IMR-90 (cell line): ENCODE results near the gene ACVR1. TPM values are rescaled to one million over a fixed set of nuclear protein-coding genes. Genes with fewer than 3 reads are reported as not detected.

Experiments
- ATAC-seq: fragments of 200-7000 bp; cut with Tn5 transposase; 2 replicates; pipeline ENCODE4 v1.9.1; 2020; ENCODE audit warnings: low read depth, mild to moderate bottlenecking, moderate library complexity
- BruUV-seq: library from RNA; stranded (reverse); fragments of 400-500 nt; replicated peaks from 2 replicates; lab custom pipeline; 2021; lab: Mats Ljungman, UMichigan
- CTCF ChIA-PET: fragments of 300-600 bp; formaldehyde crosslinking; extraction: SDS; loops from one replicate; lab custom pipeline; 2021; ENCODE audit warnings: antibody characterized with exemption; lab: Yijun Ruan, JAX
- POLR2A ChIA-PET: fragments of 300-600 bp; sonication (Branson Sonifier 250); formaldehyde crosslinking; loops from one replicate; lab custom pipeline; 2022; ENCODE audit warnings: antibody characterized with exemption; ENCODE audit not compliant: unreplicated experiment; lab: Charles Lee
- DNase-seq: peaks from one replicate; pipeline ENCODE4 v3.0.0; 2013
- H2AFZ ChIP-seq: replicated peaks from 2 replicates; pipeline ENCODE3; 2013; ENCODE audit warnings: low read length, mild to moderate bottlenecking; ENCODE audit not compliant: poor library complexity
- H2AK5ac ChIP-seq: 2 replicates; pipeline ENCODE4 v1.6.1; 2013; ENCODE audit warnings: low read depth, low read length, inconsistent platforms
- H2AK9ac ChIP-seq: replicated peaks from 2 replicates; pipeline ENCODE3; 2013; ENCODE audit warnings: mild to moderate bottlenecking, low read depth, low read length, moderate library complexity; ENCODE audit not compliant: poor library complexity
- H2BK120ac ChIP-seq: 2 replicates; pipeline ENCODE4 v1.6.1; 2013; ENCODE audit warnings: low read depth, low read length, inconsistent platforms
- H2BK15ac ChIP-seq: 3 replicates; pipeline ENCODE4 v1.6.1; 2013; ENCODE audit warnings: low read depth, low read length, inconsistent platforms
- H2BK20ac ChIP-seq: 2 replicates; pipeline ENCODE4 v1.6.1; 2013; ENCODE audit warnings: low read depth, mild to moderate bottlenecking, inconsistent platforms, low read length, moderate library complexity
- H2BK5ac ChIP-seq: 2 replicates; pipeline ENCODE4 v1.6.1; 2013; ENCODE audit warnings: mild to moderate bottlenecking, low read depth, low read length, inconsistent platforms; ENCODE audit not compliant: poor library complexity, severe bottlenecking
- H3K14ac ChIP-seq: replicated peaks from 2 replicates; pipeline ENCODE4 v1.6.1; 2013; ENCODE audit warnings: low read depth, low read length, inconsistent platforms
- H3K18ac ChIP-seq: 2 replicates; pipeline ENCODE4 v1.6.1; 2013; ENCODE audit warnings: low read depth, low read length, control low read depth
- H3K23ac ChIP-seq: 2 replicates; pipeline ENCODE4 v1.6.1; 2013; ENCODE audit warnings: low read depth, low read length, inconsistent platforms
- H3K27ac ChIP-seq: 2 replicates; pipeline ENCODE4 v1.5.1; 2013; ENCODE audit warnings: mild to moderate bottlenecking, control low read depth, low read length; ENCODE audit not compliant: insufficient read depth
- H3K27me3 ChIP-seq: 2 replicates; pipeline ENCODE4 v1.6.1; 2013; ENCODE audit warnings: low read length; ENCODE audit not compliant: control insufficient read depth, insufficient read depth
- H3K36me3 ChIP-seq: 2 replicates; pipeline ENCODE4 v1.6.1; 2013; ENCODE audit warnings: low read length, mixed read lengths; ENCODE audit not compliant: control insufficient read depth, insufficient read depth
- H3K4ac ChIP-seq: 2 replicates; pipeline ENCODE4 v1.6.1; 2013; ENCODE audit warnings: low read depth, low read length, inconsistent platforms
- H3K4me1 ChIP-seq: 2 replicates; pipeline ENCODE4 v1.6.1; 2013; ENCODE audit warnings: low read length, mixed read lengths; ENCODE audit not compliant: control insufficient read depth, insufficient read depth
- H3K4me2 ChIP-seq: 2 replicates; pipeline ENCODE4 v1.6.1; 2013; ENCODE audit warnings: low read depth, mild to moderate bottlenecking, control low read depth, low read length, moderate library complexity
- H3K4me3 ChIP-seq: 2 replicates; pipeline ENCODE4 v1.5.1; 2013; ENCODE audit warnings: low read depth, mild to moderate bottlenecking, control low read depth, low read length, moderate library complexity; ENCODE audit not compliant: insufficient read depth
- H3K56ac ChIP-seq: 2 replicates; pipeline ENCODE4 v1.6.1; 2013; ENCODE audit warnings: low read length, inconsistent platforms; ENCODE audit not compliant: insufficient read depth; ENCODE audit errors: extremely low read depth
- H3K79me1 ChIP-seq, 2 experiments: 2 replicates each; pipeline ENCODE4 v1.6.1; 2013; ENCODE audit warnings: low read length in 2 of 2, inconsistent platforms in 1 of 2, low read depth in 1 of 2
- H3K9ac ChIP-seq: 2 replicates; pipeline ENCODE4 v1.6.1; 2013; ENCODE audit warnings: low read depth, low read length, control low read depth
- H3K9me1 ChIP-seq: 2 replicates; pipeline ENCODE4 v1.6.1; 2013; ENCODE audit warnings: low read length, inconsistent platforms; ENCODE audit not compliant: insufficient read depth
- H3K9me3 ChIP-seq: 2 replicates; pipeline ENCODE4 v1.6.1; 2013; ENCODE audit warnings: low read length; ENCODE audit not compliant: control insufficient read depth, insufficient read depth
- H4K20me1 ChIP-seq: 2 replicates; pipeline ENCODE4 v1.6.1; 2013; ENCODE audit warnings: low read length, inconsistent platforms; ENCODE audit not compliant: insufficient read depth
- H4K5ac ChIP-seq: 2 replicates; pipeline ENCODE4 v1.6.1; 2013; ENCODE audit warnings: mild to moderate bottlenecking, low read depth, low read length, control low read depth
- H4K8ac ChIP-seq, 2 experiments: 2 replicates each; pipeline ENCODE4 v1.6.1; 2013; ENCODE audit warnings: low read depth in 2 of 2, low read length in 2 of 2, control low read depth in 1 of 2, inconsistent platforms in 1 of 2
- H4K91ac ChIP-seq: 2 replicates; pipeline ENCODE4 v1.6.1; 2013; ENCODE audit warnings: low read depth, low read length, inconsistent platforms; ENCODE audit not compliant: insufficient read depth
- BHLHE40 ChIP-seq: fragments of 150-350 bp; IDR thresholded peaks from 2 replicates; pipeline ENCODE4 v1.6.1; 2016; ENCODE audit warnings: mild to moderate bottlenecking, low read depth, low read length
- CEBPB ChIP-seq: IDR thresholded peaks from 2 replicates; pipeline ENCODE4 v1.6.1; 2012; ENCODE audit warnings: low read depth, low read length, improper control_type of control experiment
- CHD1 ChIP-seq: IDR thresholded peaks from 2 replicates; pipeline ENCODE4 v1.6.1; 2012; ENCODE audit warnings: low read depth, low read length, improper control_type of control experiment
- MAFK ChIP-seq: IDR thresholded peaks from 2 replicates; pipeline ENCODE4 v1.6.1; 2012; ENCODE audit warnings: low read depth, low read length, improper control_type of control experiment
- MAZ ChIP-seq: IDR thresholded peaks from 2 replicates; pipeline ENCODE4 v1.6.1; 2012; ENCODE audit warnings: low read depth, mild to moderate bottlenecking, low read length, improper control_type of control experiment, moderate library complexity, borderline replicate concordance
- MXI1 ChIP-seq: IDR thresholded peaks from 2 replicates; pipeline ENCODE4 v1.6.1; 2012; ENCODE audit warnings: low read depth, mild to moderate bottlenecking, low read length, moderate library complexity, borderline replicate concordance
- POLR2A ChIP-seq: IDR thresholded peaks from 2 replicates; pipeline ENCODE4 v1.6.1; 2012; ENCODE audit warnings: mild to moderate bottlenecking, low read depth, low read length
- RAD21 ChIP-seq: IDR thresholded peaks from 2 replicates; pipeline ENCODE4 v1.6.1; 2012; ENCODE audit warnings: low read length, improper control_type of control experiment
- RCOR1 ChIP-seq: IDR thresholded peaks from 2 replicates; pipeline ENCODE4 v1.6.1; 2012; ENCODE audit warnings: mild to moderate bottlenecking, low read length, improper control_type of control experiment; ENCODE audit not compliant: insufficient replicate concordance
- RFX5 ChIP-seq: IDR thresholded peaks from 2 replicates; pipeline ENCODE4 v1.8.0; 2012; ENCODE audit warnings: low read depth, mild to moderate bottlenecking, low read length, moderate library complexity
- SMC3 ChIP-seq: fragments of 150-350 bp; IDR thresholded peaks from 2 replicates; pipeline ENCODE4 v1.6.1; 2016; ENCODE audit warnings: low read depth, mild to moderate bottlenecking, antibody characterized with exemption, low read length, moderate library complexity
- WGBS, 2 experiments: methylation state at CpG; one replicate each; pipeline versions ENCODE4 v1.1.5 to v1.1.7; 2013; ENCODE audit warnings: missing lambda C conversion rate in 2 of 2; ENCODE audit not compliant: insufficient read length in 1 of 2; ENCODE audit errors: extremely low coverage in 2 of 2; 5-methylcytosine and 5-hydroxymethylcytosine counted together
- dilution Hi-C: fragments of 300-500 bp; cut with HindIII; formaldehyde crosslinking; loops from one replicate; pipeline ENCODE4 v1.14.3; 2018; ENCODE audit warnings: low sequenced_read_pairs; ENCODE audit not compliant: unreplicated experiment
- in situ Hi-C: fragments of 300-500 bp; cut with MboI; formaldehyde crosslinking; loops from 3 replicates; pipeline ENCODE4 v1.14.3; 2019; ENCODE audit warnings: low sequenced_read_pairs, inconsistent platforms, mixed read lengths
- intact Hi-C: fragments of 100-400 bp; cut with micrococcal nuclease; formaldehyde crosslinking; loops from 2 replicates; pipeline ENCODE4 v1.10.0; 2022
- polyA plus RNA-seq, 3 experiments: library from polyadenylated mRNA; depleted of rRNA; stranded (reverse); fragments of >200 nt; gene quantifications; 2 replicates each; pipeline ENCODE4 v1.2.3, GENCODE V29; 2012; ENCODE audit warnings: low replicate concordance in 1 of 3
- total RNA-seq: library from RNA; depleted of rRNA; stranded (reverse); fragments of >200 nt; gene quantifications from 2 replicates; pipeline ENCODE4 v1.2.3, GENCODE V29; 2012
- TF ChIP-seq, protein P1 (sequence below): fragments of 150-350 bp; IDR thresholded peaks from 2 replicates; pipeline ENCODE4 v1.6.1; 2017; ENCODE audit warnings: mild to moderate bottlenecking, antibody characterized with exemption, low read length, low read depth
- TF ChIP-seq, protein P2 (sequence below): fragments of 150-350 bp; IDR thresholded peaks from 2 replicates; pipeline ENCODE4 v1.6.1; 2016; ENCODE audit warnings: low read depth, mild to moderate bottlenecking, low read length, moderate library complexity, borderline replicate concordance
- TF ChIP-seq, protein P3 (sequence below): conservative IDR thresholded peaks from 2 replicates; pipeline ENCODE4 v1.5.1; 2012; ENCODE audit warnings: mild to moderate bottlenecking, low read depth, low read length, improper control_type of control experiment

Gene ACVR1
- total and polyA plus RNA-seq, 2 of the 4 experiments (the other 2 are of a cell fraction): 21.1 to 40.8 TPM

DNA sequence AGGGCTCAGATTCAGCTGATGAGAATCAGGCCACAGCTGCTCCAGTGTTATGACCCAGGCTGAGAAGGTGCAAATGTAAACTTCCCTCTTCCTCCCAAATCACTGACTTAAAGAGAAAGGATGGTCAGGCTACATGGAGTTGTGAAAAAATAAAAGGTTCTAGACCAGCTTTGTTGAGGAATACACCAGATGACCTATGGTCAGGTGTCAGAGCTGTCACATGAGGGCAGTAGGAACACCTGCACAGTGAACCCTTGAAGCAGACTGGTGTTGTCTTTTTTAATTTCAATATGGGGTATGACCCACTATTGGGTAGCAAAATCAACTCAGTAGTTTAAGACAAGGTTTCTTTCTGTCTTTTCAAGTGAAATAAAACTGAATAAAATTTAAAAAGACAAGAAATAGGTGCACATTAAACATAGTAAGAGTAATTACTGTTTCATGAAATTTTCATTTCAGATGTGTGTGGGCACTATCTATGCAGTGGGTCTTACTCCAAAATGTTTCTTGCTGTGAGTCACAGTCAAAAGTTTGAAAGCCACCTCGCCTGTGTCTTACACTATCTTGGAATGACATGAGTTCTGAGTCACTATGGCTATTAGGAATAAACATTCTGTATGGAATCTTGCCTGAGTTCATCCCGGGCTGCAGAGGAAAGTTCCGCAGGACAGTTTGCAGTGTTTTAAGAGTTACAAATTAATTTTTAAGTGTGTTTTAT lies 83.6 kb downstream of the ACVR1 start:
- in situ Hi-C loops (no loop called here), dilution Hi-C loops (no loop called here), intact Hi-C loops (no loop called here)
- Histone ChIP-seq H2BK5ac (peak overlapping the region; percentile 89), H2AK5ac (peak overlapping the region; percentile 77; the same call in 1 of the 2 replicates), H3K23ac (peak overlapping the region; percentile 39; the same call in 1 of the 2 replicates), H3K14ac (peak overlapping the region; percentile 42; the same call in 1 of the 2 replicates), H3K9me1 (peaks cover 20% of the 10 kb centered on the region), H3K4ac (peak overlapping the region; percentile 78), H2BK120ac (peak overlapping the region; percentile 80), H2BK20ac (peak overlapping the region; percentile 87), H3K4me2 (peak overlapping the region; percentile 81), H3K56ac (peak overlapping the region; percentile 55), H4K20me1 (peaks cover 3% of the 10 kb centered on the region; the same call in 1 of the 2 replicates), H4K5ac (peak overlapping the region; percentile 49; the same call in 1 of the 2 replicates), H3K27me3 (no peaks in the 10 kb centered on the region), H3K4me3 (no peak overlapping the region), H2AFZ (no peak overlapping the region), H4K91ac (peak overlapping the region; percentile 77), H2BK15ac (peak overlapping the region; percentile 56; the same call in 2 of the 3 replicates), H3K18ac (peak overlapping the region; percentile 56; the same call in 1 of the 2 replicates), H2AK9ac (no peak overlapping the region), H3K9me3 (no peaks in the 10 kb centered on the region), H3K9ac (no peak overlapping the region), H3K79me1 (peaks cover 20 to 62% of the 10 kb centered on the region in 2 experiments), H4K8ac (peak overlapping the region; percentile 11 to 53; a peak in 3 of 4 replicates), H3K36me3 (peaks cover 4% of the 10 kb centered on the region), H3K4me1 (peaks cover 18% of the 10 kb centered on the region), H3K27ac (peak overlapping the region; percentile 77)
- ChIA-PET POLR2A (no interaction called here), CTCF (interaction anchor here (1.0 to 1.3 kb wide), 2 partner anchors 11 to 84 kb away, joined by 4 read pairs; no protein-coding TSS in a partner anchor)
- DNase-seq: peak; percentile 92
- peak; percentile 91 for ATAC-seq
- no CpG with 5 or more reads among the region's 3 CpGs for WGBS, 2 experiments
- BruUV-seq: no TSS peak
- TF ChIP-seq, protein P1, sequence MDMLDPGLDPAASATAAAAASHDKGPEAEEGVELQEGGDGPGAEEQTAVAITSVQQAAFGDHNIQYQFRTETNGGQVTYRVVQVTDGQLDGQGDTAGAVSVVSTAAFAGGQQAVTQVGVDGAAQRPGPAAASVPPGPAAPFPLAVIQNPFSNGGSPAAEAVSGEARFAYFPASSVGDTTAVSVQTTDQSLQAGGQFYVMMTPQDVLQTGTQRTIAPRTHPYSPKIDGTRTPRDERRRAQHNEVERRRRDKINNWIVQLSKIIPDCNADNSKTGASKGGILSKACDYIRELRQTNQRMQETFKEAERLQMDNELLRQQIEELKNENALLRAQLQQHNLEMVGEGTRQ: no peak; the same call in 1 of the 2 replicates
- no peak for TF ChIP-seq RFX5
- TF ChIP-seq BHLHE40: peak; percentile 48; the same call in 1 of the 2 replicates
- no peak for TF ChIP-seq SMC3
- TF ChIP-seq, protein P2, sequence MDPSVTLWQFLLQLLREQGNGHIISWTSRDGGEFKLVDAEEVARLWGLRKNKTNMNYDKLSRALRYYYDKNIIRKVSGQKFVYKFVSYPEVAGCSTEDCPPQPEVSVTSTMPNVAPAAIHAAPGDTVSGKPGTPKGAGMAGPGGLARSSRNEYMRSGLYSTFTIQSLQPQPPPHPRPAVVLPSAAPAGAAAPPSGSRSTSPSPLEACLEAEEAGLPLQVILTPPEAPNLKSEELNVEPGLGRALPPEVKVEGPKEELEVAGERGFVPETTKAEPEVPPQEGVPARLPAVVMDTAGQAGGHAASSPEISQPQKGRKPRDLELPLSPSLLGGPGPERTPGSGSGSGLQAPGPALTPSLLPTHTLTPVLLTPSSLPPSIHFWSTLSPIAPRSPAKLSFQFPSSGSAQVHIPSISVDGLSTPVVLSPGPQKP: no peak
- no peak for TF ChIP-seq RCOR1
- TF ChIP-seq CEBPB: peak; percentile 37; the same call in 1 of the 2 replicates
- no peak for TF ChIP-seq CHD1
- TF ChIP-seq MAFK: no peak
- no peak for TF ChIP-seq MXI1
- TF ChIP-seq RAD21: no peak
- TF ChIP-seq, protein P3, sequence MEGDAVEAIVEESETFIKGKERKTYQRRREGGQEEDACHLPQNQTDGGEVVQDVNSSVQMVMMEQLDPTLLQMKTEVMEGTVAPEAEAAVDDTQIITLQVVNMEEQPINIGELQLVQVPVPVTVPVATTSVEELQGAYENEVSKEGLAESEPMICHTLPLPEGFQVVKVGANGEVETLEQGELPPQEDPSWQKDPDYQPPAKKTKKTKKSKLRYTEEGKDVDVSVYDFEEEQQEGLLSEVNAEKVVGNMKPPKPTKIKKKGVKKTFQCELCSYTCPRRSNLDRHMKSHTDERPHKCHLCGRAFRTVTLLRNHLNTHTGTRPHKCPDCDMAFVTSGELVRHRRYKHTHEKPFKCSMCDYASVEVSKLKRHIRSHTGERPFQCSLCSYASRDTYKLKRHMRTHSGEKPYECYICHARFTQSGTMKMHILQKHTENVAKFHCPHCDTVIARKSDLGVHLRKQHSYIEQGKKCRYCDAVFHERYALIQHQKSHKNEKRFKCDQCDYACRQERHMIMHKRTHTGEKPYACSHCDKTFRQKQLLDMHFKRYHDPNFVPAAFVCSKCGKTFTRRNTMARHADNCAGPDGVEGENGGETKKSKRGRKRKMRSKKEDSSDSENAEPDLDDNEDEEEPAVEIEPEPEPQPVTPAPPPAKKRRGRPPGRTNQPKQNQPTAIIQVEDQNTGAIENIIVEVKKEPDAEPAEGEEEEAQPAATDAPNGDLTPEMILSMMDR: no peak
- TF ChIP-seq POLR2A: no peak
- no peak for TF ChIP-seq MAZ
